OCI-LY7 (cell line): ENCODE data around the gene MFAP5. TPM values are rescaled to one million over a fixed set of nuclear protein-coding genes. Genes with fewer than 3 reads are reported as not detected.

Experiments used
- BruUV-seq: library from RNA; stranded (reverse); fragments of 400-500 nt; replicated peaks from 2 replicates; lab custom pipeline; 2021; lab: Mats Ljungman, UMichigan
- CTCF ChIA-PET: fragments of 300-600 bp; sonication (Branson Sonifier 250); formaldehyde crosslinking; loops from one replicate; lab custom pipeline; 2022; ENCODE audit warnings: antibody characterized with exemption; ENCODE audit not compliant: unreplicated experiment; lab: Charles Lee
- POLR2A ChIA-PET: fragments of 300-600 bp; sonication (Branson Sonifier 250); formaldehyde crosslinking; loops from one replicate; lab custom pipeline; 2022; ENCODE audit warnings: antibody characterized with exemption; lab: Charles Lee
- DNase-seq: peaks from one replicate; pipeline ENCODE4 v3.0.0-alpha.2; 2015; ENCODE audit warnings: low spot score
- H2AFZ ChIP-seq: fragments of 200-600 bp; sonication (generic), shearing (Covaris generic); 2 replicates; pipeline ENCODE4 v1.6.1; 2014; ENCODE audit warnings: mild to moderate bottlenecking, antibody characterized with exemption, low read length, moderate library complexity
- H3K27ac ChIP-seq: fragments of 200-600 bp; sonication (generic); 2 replicates; pipeline ENCODE4 v1.5.1; 2014; ENCODE audit warnings: mixed run types, low read depth, mild to moderate bottlenecking, moderate library complexity, low read length, inconsistent platforms; ENCODE audit not compliant: poor library complexity, severe bottlenecking
- H3K36me3 ChIP-seq: fragments of 200-600 bp; sonication (generic); 2 replicates; pipeline ENCODE4 v1.6.1; 2014; ENCODE audit warnings: mild to moderate bottlenecking, antibody characterized with exemption, low read length, moderate library complexity, mixed read lengths; ENCODE audit not compliant: insufficient read depth
- H3K4me1 ChIP-seq: fragments of 200-600 bp; sonication (generic); 2 replicates; pipeline ENCODE4 v1.5.1; 2014; ENCODE audit warnings: mild to moderate bottlenecking, low read length; ENCODE audit not compliant: insufficient read depth, poor library complexity, severe bottlenecking
- H3K4me2 ChIP-seq: fragments of 200-600 bp; sonication (generic); 2 replicates; pipeline ENCODE4 v1.6.1; 2014; ENCODE audit warnings: mild to moderate bottlenecking, low read length
- H3K4me3 ChIP-seq: fragments of 200-600 bp; sonication (generic); 2 replicates; pipeline ENCODE4 v1.5.1; 2014; ENCODE audit warnings: mild to moderate bottlenecking, low read depth, low read length; ENCODE audit not compliant: poor library complexity, severe bottlenecking
- H3K79me2 ChIP-seq: fragments of 200-600 bp; sonication (generic); 2 replicates; pipeline ENCODE4 v1.6.1; 2016; ENCODE audit warnings: low read depth, mild to moderate bottlenecking, low read length, moderate library complexity, mixed read lengths; ENCODE audit not compliant: insufficient read depth
- H3K9me2 ChIP-seq: fragments of 200-600 bp; sonication (generic); 2 replicates; pipeline ENCODE4 v1.6.1; 2016; ENCODE audit warnings: mild to moderate bottlenecking, low read length, mixed read lengths; ENCODE audit not compliant: insufficient read depth
- H3K9me3 ChIP-seq: fragments of 200-600 bp; sonication (generic); 2 replicates; pipeline ENCODE4 v1.6.1; 2014; ENCODE audit warnings: mild to moderate bottlenecking, mixed run types, low read length, mixed read lengths
- H4K20me1 ChIP-seq: fragments of 200-600 bp; sonication (generic); 2 replicates; pipeline ENCODE4 v1.6.1; 2014; ENCODE audit warnings: mild to moderate bottlenecking, antibody characterized with exemption, low read length, moderate library complexity, mixed read lengths; ENCODE audit not compliant: insufficient read depth
- CTCF ChIP-seq: fragments of 200-600 bp; sonication (generic); conservative IDR thresholded peaks from 2 replicates; pipeline ENCODE4 v1.5.1; 2014; ENCODE audit warnings: mild to moderate bottlenecking, antibody characterized with exemption, low read length, moderate library complexity, mixed read lengths
- EZH2phosphoT487 ChIP-seq: fragments of 200-600 bp; sonication (generic); IDR thresholded peaks from 2 replicates; pipeline ENCODE4 v1.6.1; 2018; ENCODE audit warnings: low read depth, borderline replicate concordance, mild to moderate bottlenecking, mixed run types, antibody characterized with exemption, low read length, moderate library complexity, mixed read lengths
- intact Hi-C: fragments of 100-400 bp; cut with micrococcal nuclease; formaldehyde crosslinking; loops from one replicate; pipeline ENCODE4 v1.10.0; 2022; ENCODE audit not compliant: unreplicated experiment
- total RNA-seq, 2 experiments: library from RNA; depleted of rRNA in 1 of 2; stranded (reverse); fragments of >200 nt in 1 of 2; shearing (Covaris generic) in 1 of 2; gene quantifications; 2 replicates each; pipeline ENCODE4 v1.2.3, GENCODE V29; 2014 to 2022

The MFAP5 gene
- total RNA-seq, 2 experiments from 2014 or later: not detected

- peak overlapping the region; percentile 7; the same call in 1 of the 2 replicates for H3K4me2 ChIP-seq
- peak overlapping the region; percentile 91 for H2AFZ ChIP-seq
- ChIA-PET POLR2A (interaction anchor here (0.6 to 0.7 kb wide), 3 partner anchors 27 to 179 kb away, joined by 3 to 5 read pairs (median 3); no protein-coding TSS in a partner anchor), CTCF (interaction anchor here (1.7 kb wide), 1 partner anchor 17 kb away, joined by 4 read pairs; no protein-coding TSS in a partner anchor)
- no peaks in the 10 kb centered on the region for H4K20me1 ChIP-seq
- no peaks in the 10 kb centered on the region for H3K79me2 ChIP-seq
- H3K9me3 ChIP-seq: no peaks in the 10 kb centered on the region
- no TSS peak for BruUV-seq
- H3K9me2 ChIP-seq: no peaks in the 10 kb centered on the region
- peaks cover 11% of the 10 kb centered on the region for H3K4me1 ChIP-seq
- intact Hi-C loops: no loop called here
- H3K4me3 ChIP-seq: no peak overlapping the region
- H3K36me3 ChIP-seq: no peaks in the 10 kb centered on the region
- DNase-seq: no peak
- no peak for TF ChIP-seq CTCF
- H3K27ac ChIP-seq: no peak overlapping the region
These were observed 13.0 kb upstream of the MFAP5 start for GRCh38 chr12:8675591-8676036.

GRCh38 chr12:8672381-8672780 lies 9.8 kb upstream of the MFAP5 start:
- Histone ChIP-seq H2AFZ (no peak overlapping the region), H3K4me1 (peaks cover 28% of the 10 kb centered on the region), H3K27ac (no peak overlapping the region), H3K9me3 (no peaks in the 10 kb centered on the region), H4K20me1 (no peaks in the 10 kb centered on the region), H3K9me2 (no peaks in the 10 kb centered on the region), H3K4me2 (no peak overlapping the region), H3K79me2 (no peaks in the 10 kb centered on the region), H3K36me3 (no peaks in the 10 kb centered on the region; the same call in 1 of the 2 replicates), H3K4me3 (no peak overlapping the region)
- TF ChIP-seq CTCF: no peak
- DNase-seq: no peak
- CTCF ChIA-PET: no interaction called here
- POLR2A ChIA-PET: no interaction called here
- no TSS peak for BruUV-seq
- intact Hi-C loops: no loop called here

GRCh38 chr12:8668441-8668840 lies 5.8 kb upstream of the MFAP5 start:
- ChIA-PET CTCF (no interaction called here), POLR2A (interaction anchor here (0.6 to 1.1 kb wide), 4 partner anchors 10 to 222 kb away, joined by 3 to 6 read pairs (median 3); no protein-coding TSS in a partner anchor)
- Histone ChIP-seq H3K79me2 (no peaks in the 10 kb centered on the region), H2AFZ (peak overlapping the region; percentile 38; the same call in 1 of the 2 replicates), H3K27ac (no peak overlapping the region), H3K9me2 (no peaks in the 10 kb centered on the region), H3K4me2 (no peak overlapping the region), H4K20me1 (no peaks in the 10 kb centered on the region), H3K4me1 (peaks cover 21% of the 10 kb centered on the region), H3K36me3 (no peaks in the 10 kb centered on the region; the same call in 1 of the 2 replicates), H3K9me3 (no peaks in the 10 kb centered on the region), H3K4me3 (no peak overlapping the region)
- BruUV-seq: no TSS peak
- DNase-seq: no peak
- intact Hi-C loops: no loop called here
- TF ChIP-seq EZH2phosphoT487: no peak
- no peak for TF ChIP-seq CTCF
